ENCODE data around the gene TPR. TPM values are rescaled to one million over a fixed set of nuclear protein-coding genes. Genes with fewer than 3 reads are reported as not detected.

The TPR gene
- polyA plus RNA-seq, 1 of the 3 experiments (the other 2 are of a cell fraction): 37.5 TPM

- no peak for TF ChIP-seq REST (IDR thresholded peaks at IDR 0.05; ENCODE audit: low read depth, low read length)
- no peak for TF ChIP-seq TEAD4 (IDR thresholded peaks at IDR 0.05; ENCODE audit: borderline replicate concordance, insufficient read depth)
- TF ChIP-seq SIN3A (IDR thresholded peaks at IDR 0.05; ENCODE audit: borderline replicate concordance, low read depth, low read length): no peak
- TF ChIP-seq CHD2 (IDR thresholded peaks at IDR 0.05; ENCODE audit: low read length, partially characterized antibody): no peak
- TF ChIP-seq FOSL2 (IDR thresholded peaks at IDR 0.05; ENCODE audit: borderline replicate concordance, low read depth): no peak
- no peak for TF ChIP-seq USF2 (IDR thresholded peaks at IDR 0.05; ENCODE audit: borderline replicate concordance, low read depth, low read length)
- TF ChIP-seq YY1 (IDR thresholded peaks at IDR 0.05; ENCODE audit: low read depth): no peak
- no peak for TF ChIP-seq TAF1 (IDR thresholded peaks at IDR 0.05; ENCODE audit: borderline replicate concordance, low read depth, low read length)
- no peak for TF ChIP-seq EZH2phosphoT487 (IDR thresholded peaks at IDR 0.05; ENCODE audit: borderline replicate concordance, low read depth)
- TF ChIP-seq RFX5 (IDR thresholded peaks at IDR 0.05; ENCODE audit: low read length): no peak
- no peak overlapping the region for H3K27ac ChIP-seq (ENCODE audit: low read depth in 2 of 2, low read length in 1 of 2)
- CTCF ChIA-PET: no interaction called here
Measured at GRCh38 chr1:186323865-186324264, 51.2 kb downstream of the TPR start.

DNA sequence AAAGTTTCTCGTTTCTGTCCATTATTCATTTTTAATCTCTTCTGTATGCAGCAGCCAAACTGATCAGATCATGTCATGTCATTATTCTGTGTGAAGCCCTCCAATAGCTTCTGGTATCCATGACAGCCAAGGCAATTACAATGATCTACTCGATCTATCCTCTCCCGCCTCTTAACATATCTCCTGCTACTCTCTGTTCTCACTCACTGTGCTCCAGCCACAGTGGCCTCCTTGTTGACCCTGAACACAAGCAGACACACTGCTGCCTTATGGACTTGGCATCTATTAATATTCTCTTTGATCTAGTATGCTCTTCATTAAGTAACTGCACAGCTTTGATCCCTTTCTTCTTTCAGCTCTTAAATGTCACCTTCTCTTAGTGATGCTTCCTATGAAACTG is 59.5 kb downstream of the TPR start:
- Histone ChIP-seq H3K79me2 (ENCODE audit: insufficient read depth) (no peaks in the 10 kb centered on the region), H3K36me3 (replicated peaks in 1 of 2; ENCODE audit: control insufficient read depth in 1 of 2, insufficient read depth in 2 of 2, low read length in 1 of 2) (peaks cover 87 to 96% of the 10 kb centered on the region in 2 experiments), H3K4me1 (ENCODE audit: control insufficient read depth in 1 of 2, insufficient read depth in 2 of 2, low read depth in 1 of 2, low read length in 1 of 2) (no peaks in the 10 kb centered on the region), H3K9me2 (no peaks in the 10 kb centered on the region), H3K9me3 (no peaks in the 10 kb centered on the region), H2AFZ (ENCODE audit: low read depth) (no peak overlapping the region), H3K4me3 (ENCODE audit: low read depth in 2 of 2, low read length in 1 of 2) (no peak overlapping the region), H4K20me1 (ENCODE audit: insufficient read depth) (no peaks in the 10 kb centered on the region), H3K9ac (no peak overlapping the region), H3K27me3 (ENCODE audit: insufficient read depth) (no peaks in the 10 kb centered on the region), H3K27ac (ENCODE audit: low read depth in 2 of 2, low read length in 1 of 2) (no peak overlapping the region), H3F3A (replicated peaks; ENCODE audit: insufficient read depth) (no peaks in the 10 kb centered on the region), H3K4me2 (no peak overlapping the region)
- POLR2A ChIA-PET: no interaction called here
- whole genome bisulfite sequencing (ENCODE audit: low lambda C conversion rate): 97% methylated on average over 3 of the region's 3 CpGs
- CTCF ChIA-PET: interaction anchor here (2.5 to 2.8 kb wide), 2 partner anchors 11 to 60 kb away, joined by 10 to 11 read pairs; partner anchors contain the start of genes ODR4 and TPR
- TF ChIP-seq GATA2 (CRISPR knock-in tag; IDR thresholded peaks at IDR 0.05) (no peak), PBX3 (IDR thresholded peaks at IDR 0.05) (no peak), SIN3A (IDR thresholded peaks at IDR 0.05; ENCODE audit: borderline replicate concordance, low read depth, low read length) (no peak), TAF1 (IDR thresholded peaks at IDR 0.05; ENCODE audit: borderline replicate concordance, low read depth, low read length) (no peak), GABPA (IDR thresholded peaks at IDR 0.05; ENCODE audit: low read depth) (no peak), EP300 (IDR thresholded peaks at IDR 0.05; ENCODE audit: borderline replicate concordance in 1 of 2, low read depth in 1 of 2, low read length in 1 of 2) (no peak), FOXJ3 (CRISPR knock-in tag; IDR thresholded peaks at IDR 0.05) (no peak), JUND (IDR thresholded peaks at IDR 0.05) (no peak), ELF1 (IDR thresholded peaks at IDR 0.05) (no peak), USF2 (IDR thresholded peaks at IDR 0.05; ENCODE audit: borderline replicate concordance, low read depth, low read length) (no peak), TCF12 (IDR thresholded peaks at IDR 0.05) (no peak), USF1 (IDR thresholded peaks at IDR 0.05; ENCODE audit: borderline replicate concordance, low read depth) (no peak), MXI1 (IDR thresholded peaks at IDR 0.05; ENCODE audit: low read depth, low read length) (no peak)
- DNase-seq: no peak

More at GRCh38 chr1:186323865-186324264, 51.2 kb downstream of the TPR start:
- 96% methylated on average over 4 of the region's 4 CpGs for WGBS (ENCODE audit: low lambda C conversion rate)
- Histone ChIP-seq H3K9me3 (no peaks in the 10 kb centered on the region), H3K79me2 (ENCODE audit: insufficient read depth) (0 out of 2 replicates have a peak, but pooled peaks cover 4% of the 10 kb centered on the region), H2AFZ (ENCODE audit: low read depth) (no peak overlapping the region), H3K4me2 (no peak overlapping the region), H3K9me2 (no peaks in the 10 kb centered on the region), H3K4me3 (ENCODE audit: low read depth in 2 of 2, low read length in 1 of 2) (no peak overlapping the region), H3K4me1 (ENCODE audit: control insufficient read depth in 1 of 2, insufficient read depth in 2 of 2, low read depth in 1 of 2, low read length in 1 of 2) (no peaks in the 10 kb centered on the region), H3K36me3 (replicated peaks in 1 of 2; ENCODE audit: control insufficient read depth in 1 of 2, insufficient read depth in 2 of 2, low read length in 1 of 2) (peaks cover 86 to 93% of the 10 kb centered on the region in 2 experiments), H4K20me1 (ENCODE audit: insufficient read depth) (no peaks in the 10 kb centered on the region), H3K27me3 (ENCODE audit: insufficient read depth) (no peaks in the 10 kb centered on the region), H3K9ac (no peak overlapping the region), H3F3A (replicated peaks; ENCODE audit: insufficient read depth) (peaks cover 8% of the 10 kb centered on the region)
- POLR2A ChIA-PET: no interaction called here
- DNase-seq: no peak
